Small intestine (tissue), 7 donors: Measurements from ENCODE around the gene CSH2. TPM values are rescaled to one million over a fixed set of nuclear protein-coding genes. Genes with fewer than 3 reads are reported as not detected.
"Not testable (repeated sequence)": the region's sequence is repeated elsewhere in the genome, so short reads cannot be mapped to it uniquely, and the experiment has no call there.

Source experiments
- DNase-seq, 2 donors: peaks; one replicate each; pipeline versions ENCODE4 v3.0.0 to v3.0.0-alpha.2; 2013
- FAIRE-seq: peaks from 2 replicates; lab custom pipeline; 2012; peaks lifted over from hg19 to GRCh38; lab: Jason Lieb, UNC
- H3K27ac ChIP-seq, 3 donors: one replicate each; pipeline ENCODE4 v1.5.1; 2013; ENCODE audit warnings: low read length in 2 of 3, mild to moderate bottlenecking in 2 of 3, control low read depth in 1 of 3, inconsistent platforms in 1 of 3, low read depth in 1 of 3, moderate library complexity in 1 of 3
- H3K27me3 ChIP-seq, 3 donors: one replicate each; pipeline ENCODE4 v1.6.1; 2013; ENCODE audit warnings: low read length in 3 of 3, inconsistent platforms in 1 of 3; ENCODE audit not compliant: control insufficient read depth in 3 of 3, insufficient read depth in 3 of 3
- H3K36me3 ChIP-seq, 3 donors: one replicate each; pipeline ENCODE4 v1.6.1; 2013; ENCODE audit warnings: low read length in 3 of 3, inconsistent platforms in 1 of 3, low read depth in 1 of 3, mild to moderate bottlenecking in 1 of 3, moderate library complexity in 1 of 3; ENCODE audit not compliant: control insufficient read depth in 3 of 3, insufficient read depth in 2 of 3
- H3K4me1 ChIP-seq, 3 donors: one replicate each; pipeline ENCODE4 v1.6.1; 2013; ENCODE audit warnings: low read length in 2 of 3, inconsistent platforms in 1 of 3, low read depth in 1 of 3, mild to moderate bottlenecking in 1 of 3, moderate library complexity in 1 of 3; ENCODE audit not compliant: control insufficient read depth in 3 of 3, insufficient read depth in 2 of 3
- H3K4me3 ChIP-seq, 3 donors: one replicate each; pipeline ENCODE4 v1.5.1; 2013; ENCODE audit warnings: low read length in 3 of 3, control low read depth in 1 of 3, inconsistent platforms in 1 of 3, low read depth in 1 of 3, mild to moderate bottlenecking in 1 of 3, moderate library complexity in 1 of 3
- H3K9me3 ChIP-seq, 2 donors: one replicate each; pipeline ENCODE4 v1.6.1; 2013; ENCODE audit warnings: low read depth in 1 of 2, low read length in 1 of 2; ENCODE audit not compliant: control insufficient read depth in 2 of 2, insufficient read depth in 1 of 2
- WGBS, 3 donors: extraction: QIAGEN DNeasy Blood & Tissue Kit; methylation state at CpG; one replicate each; pipeline ENCODE4 v1.1.7; 2013; 5-methylcytosine and 5-hydroxymethylcytosine counted together
- polyA plus RNA-seq, 4 donors: library from polyadenylated mRNA; stranded (reverse) in 3 of 4; unstranded in 1 of 4; fragments of 200-250 nt in 3 of 4; fragments of 120-200 nt in 1 of 4; gene quantifications; one replicate each; pipeline versions ENCODE4 v1.2.1 to v1.2.3, GENCODE V29; 2013
- donor health status: healthy with polysubstance abuse.
- donor health status: control.
- donor health status: control.
- donor health status: Bipolar disorder and iron deficiency.
- donor health status: healthy.

The CSH2 gene
- polyA plus RNA-seq, 4 donors = 0.32 TPM; not detected in 3

DNA sequence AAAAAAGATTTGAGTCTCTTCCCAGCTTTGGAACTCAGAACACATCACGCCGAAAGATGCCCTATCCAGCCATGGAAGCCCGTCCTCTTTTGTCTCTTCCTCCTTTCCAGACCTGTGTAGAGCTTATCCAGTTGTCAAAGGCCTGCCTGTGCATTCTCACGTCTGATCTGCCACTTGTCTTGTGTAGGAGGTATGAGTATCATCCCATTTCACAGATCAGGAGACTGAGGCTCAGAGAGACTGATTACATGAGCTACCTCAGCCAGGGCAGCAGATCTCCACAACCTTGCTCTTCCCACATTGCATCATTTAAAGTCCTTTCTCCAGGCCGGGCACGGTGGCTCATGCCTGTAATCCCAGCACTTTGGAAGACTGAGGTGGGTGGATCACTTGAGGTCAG, 1.2 kb upstream of the CSH2 start:
- H3K36me3 ChIP-seq, H3K27me3 ChIP-seq, FAIRE-seq, H3K27ac ChIP-seq, H3K9me3 ChIP-seq, H3K4me3 ChIP-seq, H3K4me1 ChIP-seq, DNase-seq: not testable (repeated sequence)
- 81 to 86% (median 83%) methylated on average over 6 of the region's 6 CpGs for WGBS, 3 donors

DNA sequence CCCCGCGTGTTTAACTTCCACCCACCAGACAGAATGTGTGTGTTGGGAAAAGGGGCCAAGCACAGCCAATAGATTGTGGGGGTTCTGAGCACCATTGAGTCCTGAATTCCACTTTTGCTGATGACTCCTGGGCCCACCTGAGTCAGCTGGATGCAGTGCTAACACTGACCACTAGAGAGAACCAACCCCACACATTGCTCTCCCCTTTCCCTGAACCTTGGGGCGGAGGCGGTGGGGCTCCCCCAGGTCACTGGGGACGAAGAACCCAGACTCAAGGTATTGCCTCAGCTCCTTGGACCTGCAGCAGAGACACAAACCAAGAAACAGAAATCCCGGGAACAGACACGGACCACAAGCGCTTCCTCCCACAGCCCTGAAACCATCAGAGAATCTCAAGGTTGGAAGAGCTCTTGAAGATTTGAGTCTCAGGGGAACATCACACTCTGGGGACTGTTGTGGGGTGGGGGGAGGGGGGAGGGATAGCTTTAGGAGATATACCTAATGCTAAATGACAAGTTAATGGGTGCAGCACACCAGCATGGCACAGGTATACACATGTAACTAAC, 667 bp upstream of the CSH2 start:
- 68 to 90% (median 73%) methylated on average over 6 of the region's 8 CpGs for WGBS, 3 donors

DNA sequence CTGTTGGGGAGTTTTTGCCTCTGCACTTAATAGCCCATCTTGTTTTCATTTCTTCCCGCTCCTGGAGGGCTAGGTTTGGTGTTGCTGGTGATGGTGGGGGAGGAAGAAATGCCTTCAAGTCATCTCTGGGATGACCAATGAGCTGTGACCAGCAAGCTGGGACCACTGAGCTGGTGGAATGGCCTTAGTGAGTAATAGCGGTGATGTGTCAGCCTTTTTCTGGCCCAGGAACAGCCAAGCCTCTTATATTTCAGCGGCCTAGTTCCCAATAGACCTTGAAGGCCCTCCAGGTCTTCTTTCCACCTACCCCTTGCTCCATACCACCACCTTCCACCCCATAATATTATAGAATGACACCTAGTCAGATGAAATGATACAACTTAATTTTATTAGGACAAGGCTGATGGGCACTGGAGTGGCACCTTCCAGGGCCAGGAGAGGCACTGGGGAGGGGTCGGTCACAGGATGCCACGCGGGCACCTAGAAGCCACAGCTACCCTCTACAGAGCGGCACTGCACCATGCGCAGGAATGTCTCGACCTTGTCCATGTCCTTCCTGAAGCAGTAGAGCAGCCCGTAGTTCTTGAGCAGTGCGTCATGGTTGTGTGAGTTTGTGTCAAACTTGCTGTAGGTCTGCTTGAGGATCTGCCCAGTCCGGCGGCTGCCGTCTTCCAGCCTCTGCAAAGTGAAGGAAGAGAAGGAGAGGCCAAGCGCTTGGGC, 1.7 kb downstream of the CSH2 start:
- not testable (repeated sequence) for H3K27me3 ChIP-seq, H3K4me1 ChIP-seq, H3K27ac ChIP-seq, FAIRE-seq, DNase-seq, H3K4me3 ChIP-seq, H3K9me3 ChIP-seq, H3K36me3 ChIP-seq
- 91 to 96% (median 91%) methylated on average over 11 to 12 of the region's 15 CpGs for WGBS, 3 donors

More for the DNA sequence above, 667 bp upstream of the CSH2 start:
- FAIRE-seq, H3K27ac ChIP-seq, H3K9me3 ChIP-seq, H3K4me1 ChIP-seq, H3K27me3 ChIP-seq, H3K36me3 ChIP-seq, DNase-seq, H3K4me3 ChIP-seq: not testable (repeated sequence)

DNA sequence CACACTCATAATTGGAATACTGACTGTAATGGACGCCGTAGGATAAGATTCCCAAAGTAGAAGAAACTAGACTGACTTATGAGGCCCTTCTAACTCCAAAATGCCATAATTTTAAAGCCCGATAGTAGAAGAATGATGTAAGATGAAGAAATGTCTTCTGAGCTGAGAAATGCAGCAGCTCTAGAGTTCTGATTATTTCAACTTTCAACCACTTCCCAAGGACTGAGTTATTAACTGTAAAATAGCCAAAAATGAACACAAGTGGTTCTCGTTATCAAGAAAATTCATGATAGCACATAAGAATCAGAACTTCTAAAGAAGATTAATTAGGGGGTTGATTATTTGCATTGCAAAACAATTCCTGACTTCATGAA, 3.2 kb downstream of the CSH2 start:
- not testable (repeated sequence) for DNase-seq, H3K27me3 ChIP-seq, H3K4me1 ChIP-seq, FAIRE-seq, H3K36me3 ChIP-seq, H3K27ac ChIP-seq, H3K9me3 ChIP-seq, H3K4me3 ChIP-seq
- WGBS, 3 donors = 82 to 90% (median 83%) methylated on average over 4 of the region's 4 CpGs

GRCh38 chr17:63869491-63870291, 3.8 kb downstream of the CSH2 start:
- not testable (repeated sequence) for H3K27me3 ChIP-seq, H3K4me3 ChIP-seq, H3K27ac ChIP-seq, FAIRE-seq, H3K9me3 ChIP-seq, DNase-seq, H3K4me1 ChIP-seq, H3K36me3 ChIP-seq
- 62 to 75% (median 72%) methylated on average over 9 of the region's 9 CpGs for WGBS, 3 donors

GRCh38 chr17:63866625-63867024, 6.9 kb downstream of the CSH2 start:
- not testable (repeated sequence) for H3K27ac ChIP-seq, DNase-seq

DNA sequence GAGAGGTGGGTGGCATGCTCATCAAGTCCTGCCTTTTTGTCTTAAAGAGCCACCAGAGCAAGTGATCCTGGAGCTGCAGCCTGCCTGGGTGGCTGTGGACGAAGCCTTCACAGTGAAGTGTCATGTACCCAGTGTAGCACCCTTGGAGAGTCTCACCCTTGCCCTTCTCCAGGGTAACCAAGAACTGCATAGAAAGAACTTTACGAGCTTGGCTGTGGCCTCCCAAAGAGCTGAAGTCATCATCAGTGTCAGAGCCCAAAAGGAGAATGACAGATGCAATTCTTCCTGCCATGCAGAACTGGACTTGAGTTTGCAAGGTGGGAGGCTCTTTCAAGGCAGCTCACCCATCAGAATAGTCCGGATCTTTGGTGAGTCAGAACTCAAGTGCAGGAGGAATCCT, 14.2 kb downstream of the CSH2 start:
- no peak overlapping the region for H3K27ac ChIP-seq
- no peaks in the 10 kb centered on the region for H3K9me3 ChIP-seq
- peaks cover 0 to 8% (median 0%) of the 10 kb centered on the region in 3 donors for H3K27me3 ChIP-seq
- no peaks in the 10 kb centered on the region for H3K4me1 ChIP-seq
- 61 to 83% (median 72%) methylated on average over 3 of the region's 3 CpGs for WGBS, 3 donors
- DNase-seq (no peak), FAIRE-seq (no peak)
- no peaks in the 10 kb centered on the region for H3K36me3 ChIP-seq
- no peak overlapping the region for H3K4me3 ChIP-seq

More at GRCh38 chr17:63866625-63867024, 6.9 kb downstream of the CSH2 start:
- not testable (repeated sequence) for H3K9me3 ChIP-seq, H3K27me3 ChIP-seq, H3K36me3 ChIP-seq, H3K4me3 ChIP-seq, FAIRE-seq, H3K4me1 ChIP-seq
- 61 to 76% (median 76%) methylated on average over 5 to 7 of the region's 7 CpGs for WGBS, 3 donors

DNA sequence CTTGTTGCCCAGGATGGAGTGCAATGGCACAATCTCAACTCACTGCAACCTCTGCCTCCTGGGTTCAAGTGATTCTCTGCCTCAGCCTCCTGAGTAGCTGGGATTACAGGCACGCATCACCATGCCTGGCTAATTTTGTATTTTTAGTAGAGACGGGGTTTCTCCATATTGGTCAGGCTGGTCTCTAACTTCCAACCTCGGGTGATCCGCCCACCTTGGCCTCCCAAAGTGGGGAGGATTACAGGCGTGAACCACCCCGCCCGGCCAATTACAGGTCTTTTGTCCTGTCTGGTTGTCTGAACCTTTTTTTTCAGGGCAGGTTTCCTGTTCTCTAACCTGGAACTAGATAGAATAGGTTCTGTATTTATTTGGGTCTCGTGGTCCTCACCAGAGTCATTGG, 17.1 kb downstream of the CSH2 start:
- not testable (repeated sequence) for H3K4me1 ChIP-seq, H3K27me3 ChIP-seq, DNase-seq, H3K36me3 ChIP-seq, H3K9me3 ChIP-seq, FAIRE-seq, H3K27ac ChIP-seq, H3K4me3 ChIP-seq
- 71 to 86% (median 72%) methylated on average over 8 of the region's 8 CpGs for WGBS, 3 donors
